Fibroblast of gingiva (primary cell): Measurements from ENCODE around the gene BHMT2.

Source experiments
- DNase-seq: peaks from one replicate; pipeline ENCODE4 v3.0.0-alpha.2; 2011; ENCODE audit warnings: low read depth

The BHMT2 gene

GRCh38 chr5:79120221-79120620, 50.7 kb downstream of the BHMT2 start:
- DNase-seq, result no peak

DNA sequence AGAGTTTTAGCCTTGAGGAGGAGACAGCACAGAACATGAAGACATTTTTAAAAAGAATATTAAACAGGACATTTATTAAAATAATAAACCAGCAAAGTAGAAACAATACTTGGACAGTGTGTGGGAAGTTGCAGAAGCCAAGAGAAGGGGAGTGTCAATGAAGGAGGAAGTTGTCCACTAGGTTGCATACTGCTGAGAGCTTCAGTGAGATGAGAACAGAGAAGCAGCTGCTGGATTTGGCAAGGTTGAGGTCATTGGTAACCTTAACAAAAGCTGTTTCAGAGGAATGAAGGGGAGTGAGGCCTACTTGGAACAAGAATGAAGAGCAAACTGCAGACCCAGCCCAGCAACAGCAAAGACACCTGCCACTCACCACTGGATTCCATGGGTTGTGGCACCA, 53.4 kb downstream of the BHMT2 start:
- no peak for DNase-seq

DNA sequence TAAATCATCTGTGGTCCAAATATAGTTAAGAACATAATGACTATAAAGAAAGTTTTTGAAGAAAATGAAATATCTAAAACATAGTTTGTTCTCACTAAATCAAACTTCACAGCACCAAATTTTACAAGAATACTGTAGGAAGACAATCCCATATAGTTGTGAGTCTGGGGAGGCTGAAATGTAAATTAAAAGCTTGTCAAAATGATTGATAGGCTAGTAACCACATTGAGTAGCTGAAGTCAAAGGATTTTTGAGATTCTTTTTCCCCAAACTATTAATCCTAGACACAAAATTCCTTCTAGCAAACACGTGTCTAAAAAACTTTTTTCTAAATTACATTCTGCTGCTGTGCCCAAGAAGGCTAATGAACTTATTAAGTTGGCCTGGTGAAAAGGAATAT, 55.0 kb downstream of the BHMT2 start:
- DNase-seq, result no peak

GRCh38 chr5:79130781-79131180, 61.2 kb downstream of the BHMT2 start:
- DNase-seq, result no peak

- DNase-seq, result peak; percentile 32
Measured at GRCh38 chr5:79133121-79133656, 63.6 kb downstream of the BHMT2 start.

DNA sequence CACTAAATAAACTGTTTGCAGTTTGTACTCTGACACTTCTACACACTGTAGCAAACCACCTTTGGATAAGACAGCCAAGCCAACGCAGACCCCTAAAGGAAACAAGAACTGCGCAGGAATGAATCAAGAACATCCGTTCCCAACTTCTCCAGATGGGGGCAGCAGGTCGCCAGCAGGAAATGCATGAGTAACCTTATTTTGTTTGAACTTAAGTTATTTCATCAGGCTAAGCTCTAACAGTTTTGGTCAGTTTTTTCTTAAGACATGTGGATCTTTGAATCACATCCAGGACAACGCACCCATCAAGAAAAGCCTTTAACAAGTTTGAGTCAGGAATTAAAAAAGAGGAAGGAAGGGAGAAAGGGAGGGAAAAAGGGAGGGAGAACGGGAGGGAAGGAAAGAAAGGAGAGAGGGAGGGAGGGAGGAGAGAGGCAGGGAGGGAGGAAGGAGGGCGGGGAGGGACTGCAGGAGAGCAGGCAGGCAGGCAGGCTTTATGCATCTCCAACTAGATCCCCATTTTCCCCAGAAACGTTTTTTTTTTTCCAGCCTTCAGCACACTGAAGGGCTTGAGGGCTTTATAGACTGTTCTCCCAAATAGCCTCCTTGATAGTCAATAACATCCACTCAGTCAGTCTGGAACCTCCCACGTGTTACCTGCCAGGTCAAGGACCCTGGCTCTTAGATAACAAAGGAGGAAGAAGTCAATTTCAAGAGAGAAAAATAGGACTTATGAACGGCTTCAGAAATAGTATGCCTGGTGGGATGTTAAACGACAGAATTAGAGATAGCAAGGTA, 64.3 kb downstream of the BHMT2 start:
- DNase-seq, result peak; percentile 80

- no peak for DNase-seq
Measured at GRCh38 chr5:79135790-79136553, 66.4 kb downstream of the BHMT2 start.

DNA sequence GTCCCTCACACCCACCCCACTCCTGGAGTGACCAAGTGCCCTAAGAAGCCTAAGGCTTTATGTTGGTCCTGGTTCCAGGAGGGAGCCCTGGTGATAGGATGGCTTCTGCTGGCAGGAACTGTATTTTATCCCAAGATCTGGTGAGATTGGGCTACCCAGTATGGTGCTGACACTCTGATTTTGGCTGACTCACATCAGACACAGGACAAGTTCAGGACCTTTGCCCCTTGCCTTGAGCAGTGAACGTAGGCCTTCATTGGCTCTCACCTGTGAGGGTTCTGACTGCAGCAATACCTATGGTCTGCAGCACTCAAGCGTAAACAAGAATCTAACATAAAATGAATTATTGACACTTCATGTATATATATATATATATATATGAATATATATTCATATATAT, 67.1 kb downstream of the BHMT2 start:
- DNase-seq, result no peak
